A673 (cell line): ENCODE data around the gene SEC14L5. TPM values are rescaled to one million over a fixed set of nuclear protein-coding genes. Genes with fewer than 3 reads are reported as not detected.

ENCODE experiments used
- BruUV-seq: library from RNA; stranded (reverse); fragments of 400-500 nt; replicated peaks from 2 replicates; lab custom pipeline; 2021; lab: Mats Ljungman, UMichigan
- CTCF ChIA-PET: fragments of 300-600 bp; sonication (Branson Sonifier 250); formaldehyde crosslinking; loops from one replicate; lab custom pipeline; 2022; ENCODE audit warnings: antibody characterized with exemption; lab: Charles Lee
- POLR2A ChIA-PET: fragments of 300-600 bp; sonication (Branson Sonifier 250); formaldehyde crosslinking; loops from one replicate; lab custom pipeline; 2022; ENCODE audit warnings: antibody characterized with exemption; ENCODE audit not compliant: low non-redundant PET; lab: Charles Lee
- DNase-seq: peaks from one replicate; pipeline ENCODE4 v3.0.0-alpha.2; 2015; ENCODE audit warnings: low spot score
- H3K27ac ChIP-seq: fragments of 200-600 bp; sonication (generic); 2 replicates; pipeline ENCODE4 v1.5.1; 2016; ENCODE audit warnings: mixed run types, low read depth, mild to moderate bottlenecking, mixed read lengths, antibody characterized with exemption, low read length; ENCODE audit not compliant: poor library complexity, severe bottlenecking
- H3K27me3 ChIP-seq: fragments of 200-600 bp; sonication (generic); replicated peaks from 2 replicates; pipeline ENCODE4 v1.6.1; 2017; ENCODE audit warnings: mixed run types, low read depth, mild to moderate bottlenecking, mixed read lengths, antibody characterized with exemption, low read length; ENCODE audit not compliant: insufficient read depth, poor library complexity
- H3K36me3 ChIP-seq: fragments of 200-600 bp; sonication (generic); 2 replicates; pipeline ENCODE4 v1.6.1; 2016; ENCODE audit warnings: mixed run types, mild to moderate bottlenecking, mixed read lengths, antibody characterized with exemption, low read length; ENCODE audit not compliant: insufficient read depth, poor library complexity, severe bottlenecking
- H3K4me1 ChIP-seq: fragments of 200-600 bp; sonication (generic); 2 replicates; pipeline ENCODE4 v1.6.1; 2017; ENCODE audit warnings: mixed run types, mild to moderate bottlenecking, mixed read lengths, antibody characterized with exemption, low read length; ENCODE audit not compliant: insufficient read depth, poor library complexity, severe bottlenecking
- H3K4me3 ChIP-seq: fragments of 200-600 bp; sonication (generic); 2 replicates; pipeline ENCODE4 v1.5.1; 2016; ENCODE audit warnings: low read depth, mixed run types, mild to moderate bottlenecking, mixed read lengths, low read length; ENCODE audit not compliant: poor library complexity, severe bottlenecking
- H3K9me3 ChIP-seq: fragments of 200-600 bp; sonication (generic); 2 replicates; pipeline ENCODE4 v1.6.1; 2016; ENCODE audit warnings: mixed run types, low read depth, mild to moderate bottlenecking, mixed read lengths, antibody characterized with exemption, low read length; ENCODE audit not compliant: poor library complexity, severe bottlenecking
- CTCF ChIP-seq: fragments of 300-800, 200-600 bp; sonication (generic); conservative IDR thresholded peaks from 2 replicates; pipeline ENCODE4 v1.5.1; 2017; ENCODE audit warnings: low read depth, mild to moderate bottlenecking, antibody characterized with exemption, low read length, moderate library complexity, mixed read lengths
- EZH2 ChIP-seq: fragments of 200-600 bp; sonication (generic); IDR thresholded peaks from 2 replicates; pipeline ENCODE4 v1.6.1; 2017; ENCODE audit warnings: borderline replicate concordance, low read depth, mild to moderate bottlenecking, mixed read lengths, antibody characterized with exemption, low read length; ENCODE audit not compliant: poor library complexity, severe bottlenecking
- intact Hi-C: fragments of 100-400 bp; cut with micrococcal nuclease; formaldehyde crosslinking; loops from one replicate; pipeline ENCODE4 v1.10.0; 2022; ENCODE audit not compliant: unreplicated experiment
- total RNA-seq: library from RNA; stranded (reverse); gene quantifications from 2 replicates; pipeline ENCODE4 v1.2.3, GENCODE V29; 2021

The SEC14L5 gene
- total RNA-seq, 1 experiment from 2014 or later, result 0.04 TPM

- no peak for TF ChIP-seq EZH2
- no peak for TF ChIP-seq CTCF
- BruUV-seq, result no TSS peak
- no peaks in the 10 kb centered on the region for H3K4me1 ChIP-seq
- intact Hi-C loops, result no loop called here
- H3K36me3 ChIP-seq, result no peaks in the 10 kb centered on the region
- ChIA-PET CTCF (no interaction called here), POLR2A (no interaction called here)
- H3K4me3 ChIP-seq, result no peak overlapping the region
- H3K9me3 ChIP-seq, result no peaks in the 10 kb centered on the region
- no peak overlapping the region for H3K27ac ChIP-seq
- H3K27me3 ChIP-seq, result no peaks in the 10 kb centered on the region
- no peak for DNase-seq
Measured at GRCh38 chr16:5018793-5019192, 60.7 kb downstream of the SEC14L5 start.

GRCh38 chr16:5019775-5020174 is 61.6 kb downstream of the SEC14L5 start:
- ChIA-PET CTCF (no interaction called here), POLR2A (no interaction called here)
- DNase-seq, result no peak
- TF ChIP-seq CTCF (no peak), EZH2 (no peak)
- Histone ChIP-seq H3K4me3 (no peak overlapping the region), H3K27ac (no peak overlapping the region), H3K4me1 (no peaks in the 10 kb centered on the region), H3K9me3 (no peaks in the 10 kb centered on the region), H3K27me3 (no peaks in the 10 kb centered on the region), H3K36me3 (no peaks in the 10 kb centered on the region)
- intact Hi-C loops, result no loop called here
- no TSS peak for BruUV-seq

GRCh38 chr16:5020551-5020950 is 62.4 kb downstream of the SEC14L5 start:
- POLR2A ChIA-PET, result no interaction called here
- Histone ChIP-seq H3K4me3 (no peak overlapping the region), H3K4me1 (no peaks in the 10 kb centered on the region), H3K36me3 (no peaks in the 10 kb centered on the region), H3K27me3 (no peaks in the 10 kb centered on the region), H3K9me3 (no peaks in the 10 kb centered on the region), H3K27ac (no peak overlapping the region)
- intact Hi-C loops, result no loop called here
- TF ChIP-seq CTCF, result no peak
- DNase-seq, result no peak
- BruUV-seq, result no TSS peak
- CTCF ChIA-PET, result no interaction called here
